Activated naive CD4-positive, alpha-beta T cell treated with anti-CD3 and anti-CD28 coated beads, Interleukin-2, amount 50 U/mL, for 24 hours (primary cell): ENCODE data around the gene HSPA5.
"Not testable (repeated sequence)": the region's sequence is repeated elsewhere in the genome, so short reads cannot be mapped to it uniquely, and the experiment has no call there.

Experiments
- H3K27ac Mint-ChIP-seq: one replicate; pipeline ENCODE4 v1.8.0; 2021; ENCODE audit warnings: mild to moderate bottlenecking, mixed read lengths
- H3K27me3 Mint-ChIP-seq: one replicate; pipeline ENCODE4 v1.8.0; 2021; ENCODE audit warnings: mixed read lengths
- H3K36me3 Mint-ChIP-seq: one replicate; pipeline ENCODE4 v1.8.0; 2021; ENCODE audit warnings: mixed read lengths
- H3K4me1 Mint-ChIP-seq: one replicate; pipeline ENCODE4 v1.8.0; 2021; ENCODE audit warnings: mixed read lengths
- H3K4me3 Mint-ChIP-seq: one replicate; pipeline ENCODE4 v1.8.0; 2021; ENCODE audit warnings: mild to moderate bottlenecking, mixed read lengths
- H3K9me3 Mint-ChIP-seq: one replicate; pipeline ENCODE4 v1.8.0; 2021; ENCODE audit warnings: mixed read lengths

Gene HSPA5

GRCh38 chr9:125234099-125234498 lies 7.0 kb downstream of the HSPA5 start:
- not testable (repeated sequence) for H3K27ac Mint-ChIP-seq, H3K27me3 Mint-ChIP-seq, H3K9me3 Mint-ChIP-seq
- Mint-ChIP-seq H3K4me1 (peaks cover 43% of the 10 kb centered on the region), H3K4me3 (peak overlapping the region; percentile 15), H3K36me3 (peaks cover 37% of the 10 kb centered on the region)

GRCh38 chr9:125233678-125234077 lies 7.5 kb downstream of the HSPA5 start:
- Mint-ChIP-seq H3K36me3 (peaks cover 33% of the 10 kb centered on the region), H3K9me3 (no peaks in the 10 kb centered on the region), H3K4me3 (no peak overlapping the region), H3K4me1 (peaks cover 39% of the 10 kb centered on the region), H3K27me3 (no peaks in the 10 kb centered on the region), H3K27ac (peak overlapping the region; percentile 83)

GRCh38 chr9:125227761-125228160 lies 13.4 kb downstream of the HSPA5 start:
- Mint-ChIP-seq H3K4me1 (no peaks in the 10 kb centered on the region), H3K27ac (no peak overlapping the region), H3K36me3 (peaks cover 4% of the 10 kb centered on the region), H3K9me3 (no peaks in the 10 kb centered on the region), H3K27me3 (no peaks in the 10 kb centered on the region), H3K4me3 (no peak overlapping the region)

GRCh38 chr9:125224858-125225257 lies 16.3 kb downstream of the HSPA5 start:
- not testable (repeated sequence) for H3K4me3 Mint-ChIP-seq, H3K27ac Mint-ChIP-seq, H3K27me3 Mint-ChIP-seq, H3K4me1 Mint-ChIP-seq, H3K36me3 Mint-ChIP-seq, H3K9me3 Mint-ChIP-seq

GRCh38 chr9:125218621-125219020 lies 22.5 kb downstream of the HSPA5 start:
- Mint-ChIP-seq H3K27ac (no peak overlapping the region), H3K36me3 (peaks cover 9% of the 10 kb centered on the region), H3K4me3 (no peak overlapping the region), H3K9me3 (no peaks in the 10 kb centered on the region), H3K4me1 (no peaks in the 10 kb centered on the region), H3K27me3 (no peaks in the 10 kb centered on the region)

- Mint-ChIP-seq H3K36me3 (peaks cover 17% of the 10 kb centered on the region), H3K27ac (no peak overlapping the region), H3K4me3 (no peak overlapping the region), H3K9me3 (no peaks in the 10 kb centered on the region), H3K4me1 (no peaks in the 10 kb centered on the region), H3K27me3 (no peaks in the 10 kb centered on the region)
These were observed 27.0 kb downstream of the HSPA5 start for GRCh38 chr9:125214186-125214585.

- no peaks in the 10 kb centered on the region for H3K9me3 Mint-ChIP-seq
- H3K27me3 Mint-ChIP-seq: no peaks in the 10 kb centered on the region
- peaks cover 27% of the 10 kb centered on the region for H3K4me1 Mint-ChIP-seq
- H3K27ac Mint-ChIP-seq: no peak overlapping the region
- H3K4me3 Mint-ChIP-seq: no peak overlapping the region
- H3K36me3 Mint-ChIP-seq: peaks cover 24% of the 10 kb centered on the region
These were observed 36.7 kb downstream of the HSPA5 start for GRCh38 chr9:125204477-125204876.

GRCh38 chr9:125202846-125203618 lies 38.1 kb downstream of the HSPA5 start:
- Mint-ChIP-seq H3K9me3 (no peaks in the 10 kb centered on the region), H3K4me3 (no peak overlapping the region), H3K27me3 (no peaks in the 10 kb centered on the region), H3K27ac (peak overlapping the region; percentile 14), H3K4me1 (peaks cover 34% of the 10 kb centered on the region), H3K36me3 (peaks cover 19% of the 10 kb centered on the region)

- Mint-ChIP-seq H3K4me3 (peak within 1 kb of the TSS; percentile 96), H3K27me3 (no peaks in the 10 kb centered on the region), H3K36me3 (peaks cover 10% of the 10 kb centered on the region), H3K4me1 (peaks cover 50% of the 10 kb centered on the region), H3K27ac (peak within 1 kb of the TSS; percentile 93), H3K9me3 (no peaks in the 10 kb centered on the region)
These were observed 40.7 kb downstream of the HSPA5 start, which contains the start of gene RABEPK for GRCh38 chr9:125200216-125201047. Gene RABEPK (plus strand): TSS chr9:125200542. CDS start chr9:125203014, 2,472 bp downstream.

GRCh38 chr9:125195591-125195990 lies 45.6 kb downstream of the HSPA5 start:
- peaks cover 72% of the 10 kb centered on the region for H3K4me1 Mint-ChIP-seq
- H3K27ac Mint-ChIP-seq, H3K36me3 Mint-ChIP-seq, H3K9me3 Mint-ChIP-seq, H3K27me3 Mint-ChIP-seq, H3K4me3 Mint-ChIP-seq: not testable (repeated sequence)

- Mint-ChIP-seq H3K4me1 (peaks cover 74% of the 10 kb centered on the region), H3K4me3 (peak overlapping the region; percentile 71), H3K27ac (peak overlapping the region; percentile 85)
- not testable (repeated sequence) for H3K9me3 Mint-ChIP-seq, H3K27me3 Mint-ChIP-seq, H3K36me3 Mint-ChIP-seq
These were observed 46.7 kb downstream of the HSPA5 start for GRCh38 chr9:125194466-125194865.

GRCh38 chr9:125190361-125190801 lies 50.8 kb downstream of the HSPA5 start:
- no peaks in the 10 kb centered on the region for H3K27me3 Mint-ChIP-seq
- H3K27ac Mint-ChIP-seq: peak overlapping the region; percentile 97
- H3K4me1 Mint-ChIP-seq: peaks cover 66% of the 10 kb centered on the region
- peak overlapping the region; percentile 98 for H3K4me3 Mint-ChIP-seq
- H3K36me3 Mint-ChIP-seq: no peaks in the 10 kb centered on the region
- no peaks in the 10 kb centered on the region for H3K9me3 Mint-ChIP-seq

- Mint-ChIP-seq H3K4me3 (peak within 1 kb of the TSS; percentile 98), H3K27me3 (no peaks in the 10 kb centered on the region), H3K4me1 (peaks cover 64% of the 10 kb centered on the region), H3K27ac (peak within 1 kb of the TSS; percentile 97), H3K36me3 (no peaks in the 10 kb centered on the region), H3K9me3 (no peaks in the 10 kb centered on the region)
These were observed 51.5 kb downstream of the HSPA5 start, which contains the start of gene PPP6C for GRCh38 chr9:125189361-125190289. Gene PPP6C (minus strand): TSS chr9:125189803. CDS start chr9:125189718, 85 bp downstream.

- Mint-ChIP-seq H3K27ac (peak overlapping the region; percentile 79), H3K4me3 (peak overlapping the region; percentile 98), H3K9me3 (no peaks in the 10 kb centered on the region), H3K36me3 (peaks cover 2% of the 10 kb centered on the region), H3K27me3 (no peaks in the 10 kb centered on the region), H3K4me1 (peaks cover 62% of the 10 kb centered on the region)
These were observed 52.2 kb downstream of the HSPA5 start for GRCh38 chr9:125189011-125189360.
